NCI-H1417 treated with DMSO at 0.1 percent for 48 hours (cell line): ENCODE results near the gene C2orf69.

Source experiments
- DNase-seq: peaks from one replicate; lab custom pipeline; 2025; lab: John Stamatoyannopoulos, UW

Gene C2orf69

GRCh38 chr2:199968126-199968525, 57.0 kb downstream of the C2orf69 start:
- DNase-seq: no peak

- no peak for DNase-seq
Measured at GRCh38 chr2:199972088-199972626, 61.1 kb downstream of the C2orf69 start.

GRCh38 chr2:199973703-199974102, 62.6 kb downstream of the C2orf69 start:
- no peak for DNase-seq

- no peak for DNase-seq
Measured at GRCh38 chr2:199975273-199975895, 64.3 kb downstream of the C2orf69 start.
